HG03521 (cell line): ENCODE measurements around the gene AGFG2.
"Not testable (repeated sequence)": the region's sequence is repeated elsewhere in the genome, so short reads cannot be mapped to it uniquely, and the experiment has no call there.

Experiments
- ATAC-seq: cut with Tn5 transposase; IDR thresholded peaks from one replicate; pipeline ENCODE4 v1.9.1; 2021; ENCODE audit warnings: mild to moderate bottlenecking, moderate library complexity; ENCODE audit not compliant: unreplicated experiment

Gene AGFG2

DNA sequence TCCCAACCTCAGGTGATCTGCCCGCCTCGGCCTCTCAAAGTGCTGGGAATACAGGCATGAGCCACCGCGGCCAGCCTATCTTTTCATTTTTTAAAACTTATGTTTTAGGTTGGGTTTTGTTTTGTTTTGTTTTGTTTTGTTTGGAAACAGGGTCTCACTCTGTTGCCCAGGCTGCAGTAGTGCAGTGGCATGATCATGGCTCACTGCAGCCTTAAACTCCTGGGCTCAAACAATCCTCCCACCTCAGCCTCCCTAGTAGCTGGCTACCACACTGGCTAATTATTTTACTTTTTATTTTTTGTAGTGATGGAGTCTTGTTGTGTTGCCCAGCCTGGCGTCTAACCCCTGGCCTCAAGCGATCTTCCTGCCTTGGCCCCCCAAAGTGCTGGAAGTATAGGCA lies 19.4 kb upstream of the AGFG2 start:
- ATAC-seq = no peak

DNA sequence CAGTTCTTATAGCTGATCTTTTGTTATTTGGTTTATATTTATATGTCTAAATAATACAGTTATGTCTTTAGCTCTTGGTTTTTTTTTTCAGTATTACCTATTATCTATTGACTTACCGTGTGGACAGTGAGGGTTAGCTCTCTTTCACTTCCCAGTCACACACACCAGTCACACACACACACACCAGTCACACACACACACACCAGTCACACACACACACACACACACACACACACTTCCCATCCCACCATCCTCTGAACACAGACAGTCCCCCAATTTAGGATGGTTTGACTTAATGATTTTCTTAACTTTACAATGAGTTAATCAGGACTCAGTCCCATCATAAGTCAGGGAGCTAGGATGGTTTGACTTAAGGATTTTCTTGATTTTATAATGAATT lies 18.9 kb upstream of the AGFG2 start:
- no peak for ATAC-seq

DNA sequence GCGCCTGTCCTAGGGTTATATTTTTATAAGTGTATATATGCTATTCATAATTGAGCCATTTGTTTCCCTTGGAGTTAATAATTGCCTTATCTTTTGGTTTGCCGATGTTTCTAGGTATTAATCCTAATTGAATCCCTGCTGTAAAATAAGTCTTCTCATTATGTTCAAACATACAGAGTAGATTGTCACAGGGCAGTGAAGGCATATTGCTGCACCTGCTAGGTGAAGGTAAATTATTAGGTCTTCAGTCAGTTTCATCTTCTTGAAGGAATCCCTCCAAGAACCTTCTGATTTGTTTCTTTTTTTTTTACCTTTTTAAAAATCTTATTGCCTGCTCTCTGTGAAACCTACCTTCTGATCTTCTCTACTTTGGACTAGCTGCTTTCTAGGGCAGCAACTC lies 17.9 kb upstream of the AGFG2 start:
- ATAC-seq = no peak

DNA sequence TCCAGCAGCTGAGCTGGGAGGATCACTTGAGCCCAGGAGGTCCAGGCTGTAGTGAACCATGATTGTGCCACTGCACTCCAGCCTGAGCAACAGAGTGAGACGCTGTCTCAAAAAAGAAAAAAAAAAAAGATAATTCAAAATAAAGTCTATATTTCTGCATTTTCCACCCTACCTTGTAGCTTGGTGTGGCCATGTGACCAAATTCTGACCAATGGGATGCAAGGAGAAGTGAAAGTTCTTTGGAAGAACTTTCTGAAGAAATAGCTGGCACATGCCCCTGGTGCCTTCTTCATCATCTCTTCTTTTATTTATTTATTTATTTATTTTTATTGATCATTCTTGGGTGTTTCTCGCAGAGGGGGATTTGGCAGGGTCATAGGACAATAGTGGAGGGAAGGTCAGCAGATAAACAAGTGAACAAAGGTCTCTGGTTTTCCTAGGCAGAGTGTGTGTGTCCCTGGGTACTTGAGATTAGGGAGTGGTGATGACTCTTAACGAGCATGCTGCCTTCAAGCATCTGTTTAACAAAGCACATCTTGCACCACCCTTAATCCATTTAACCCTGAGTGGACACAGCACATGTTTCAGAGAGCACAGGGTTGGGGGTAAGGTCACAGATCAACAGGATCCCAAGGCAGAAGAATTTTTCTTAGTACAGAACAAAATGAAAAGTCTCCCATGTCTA lies 17.0 kb upstream of the AGFG2 start:
- not testable (repeated sequence) for ATAC-seq

DNA sequence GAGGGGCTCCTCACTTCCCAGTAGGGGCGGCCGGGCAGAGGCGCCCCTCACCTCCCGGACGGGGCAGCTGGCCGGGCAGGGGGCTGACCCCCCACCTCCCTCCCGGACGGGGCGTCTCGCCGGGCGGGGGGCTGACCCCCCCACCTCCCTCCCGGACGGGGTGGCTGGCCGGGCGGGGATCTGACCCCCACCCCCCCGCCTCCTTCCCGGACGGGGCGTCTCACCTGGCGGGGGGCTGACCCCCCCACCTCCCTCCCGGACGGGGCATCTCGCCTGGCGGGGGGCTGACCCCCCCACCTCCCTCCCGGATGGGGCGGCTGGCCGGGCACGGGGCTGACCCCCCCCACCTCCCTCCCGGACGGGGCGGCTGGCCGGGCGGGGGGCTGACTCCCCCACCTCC lies 15.8 kb upstream of the AGFG2 start:
- ATAC-seq = not testable (repeated sequence)

DNA sequence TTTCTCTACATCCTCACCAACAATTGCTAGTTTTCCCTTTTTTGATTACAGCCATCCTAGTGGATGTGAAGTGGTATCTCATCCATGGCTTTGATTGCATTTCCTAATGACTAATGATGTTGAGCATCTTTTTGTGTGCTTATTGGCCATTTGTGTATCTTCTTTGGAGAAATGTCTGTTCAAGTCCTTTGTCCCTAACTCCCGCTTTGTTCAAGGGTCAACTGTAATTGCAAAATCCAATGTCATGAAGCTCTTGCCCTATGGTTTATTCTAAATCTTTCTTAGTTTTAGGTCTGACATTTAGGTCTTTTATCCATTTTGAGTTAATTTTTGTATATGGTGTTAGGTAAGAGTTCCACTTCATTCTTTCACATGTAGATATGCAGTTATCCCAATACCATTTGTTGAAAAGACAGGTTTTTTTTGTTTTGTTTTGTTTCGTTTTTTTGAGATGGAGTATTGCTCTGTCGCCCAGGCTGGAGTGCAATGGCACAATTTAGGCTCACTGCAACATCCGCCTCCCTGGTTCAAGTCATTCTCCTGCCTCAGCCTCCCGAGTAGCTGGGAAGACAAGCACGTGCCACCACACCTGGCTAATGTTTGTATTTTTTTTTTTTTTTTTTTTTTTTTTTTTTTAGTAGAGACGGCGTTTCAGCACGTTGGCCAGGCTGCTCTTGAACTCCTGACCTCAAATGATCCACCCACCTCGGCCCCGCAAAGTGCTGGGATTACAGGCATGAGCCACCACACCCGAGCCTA lies 10.7 kb upstream of the AGFG2 start:
- not testable (repeated sequence) for ATAC-seq

DNA sequence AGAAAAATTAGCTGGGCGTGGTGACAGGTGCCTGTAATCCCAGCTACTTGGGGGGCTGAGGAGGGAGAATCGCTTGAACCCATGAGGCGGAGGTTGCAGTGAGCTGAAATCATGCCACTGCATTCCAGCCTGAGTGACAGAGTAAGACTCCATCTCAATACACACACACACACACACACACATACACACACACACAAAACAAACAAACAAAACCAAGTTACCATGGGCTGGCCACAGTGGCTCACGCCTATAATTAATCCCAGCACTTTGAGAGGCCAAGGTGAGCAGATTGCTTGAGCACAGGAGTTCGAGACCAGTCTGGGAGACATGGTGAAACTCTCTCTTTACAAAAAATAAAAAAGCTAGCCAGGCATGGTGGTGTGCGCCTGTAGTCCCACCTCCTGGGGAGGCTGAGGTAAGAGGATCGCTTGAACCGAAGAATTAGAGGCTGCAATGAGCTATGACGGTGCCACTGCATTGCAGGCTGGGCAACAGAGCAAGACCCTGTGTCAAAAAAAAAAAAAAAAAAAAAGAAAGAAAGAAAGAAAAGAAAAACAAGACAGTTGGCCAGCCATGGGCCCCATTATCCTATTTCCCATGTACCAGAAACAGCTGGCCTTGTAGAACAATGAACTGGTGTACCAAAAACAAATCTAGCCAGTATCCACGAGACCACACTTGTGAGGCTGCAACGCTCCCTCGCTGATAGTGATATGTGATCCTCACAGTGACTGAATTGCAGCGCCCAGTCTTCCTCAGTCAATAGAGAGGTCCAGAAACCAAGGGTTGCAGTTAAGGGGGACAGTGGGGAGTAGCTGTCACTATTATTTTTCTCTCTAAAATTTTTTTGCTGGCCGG lies 6.6 kb upstream of the AGFG2 start:
- ATAC-seq = no peak

DNA sequence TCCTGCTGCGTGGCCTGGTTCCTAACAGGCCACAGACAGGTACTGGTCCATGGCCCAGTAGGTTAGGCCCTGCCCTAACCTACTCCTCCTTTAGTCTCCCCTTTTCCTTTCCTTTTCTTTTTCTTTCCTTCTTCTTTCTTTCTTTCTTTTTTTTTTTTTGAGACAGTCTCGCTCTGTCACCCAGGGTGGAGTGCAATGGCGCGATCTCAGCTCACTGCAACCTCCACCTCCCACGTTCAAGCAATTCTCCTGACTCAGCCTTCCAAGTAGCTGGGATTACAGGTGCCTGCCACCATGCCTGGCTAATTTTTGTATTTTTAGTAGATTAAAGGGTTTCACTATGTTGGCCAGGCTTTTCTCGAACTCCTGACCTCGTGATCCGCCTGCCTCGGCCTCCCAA lies 3.0 kb upstream of the AGFG2 start:
- not testable (repeated sequence) for ATAC-seq

DNA sequence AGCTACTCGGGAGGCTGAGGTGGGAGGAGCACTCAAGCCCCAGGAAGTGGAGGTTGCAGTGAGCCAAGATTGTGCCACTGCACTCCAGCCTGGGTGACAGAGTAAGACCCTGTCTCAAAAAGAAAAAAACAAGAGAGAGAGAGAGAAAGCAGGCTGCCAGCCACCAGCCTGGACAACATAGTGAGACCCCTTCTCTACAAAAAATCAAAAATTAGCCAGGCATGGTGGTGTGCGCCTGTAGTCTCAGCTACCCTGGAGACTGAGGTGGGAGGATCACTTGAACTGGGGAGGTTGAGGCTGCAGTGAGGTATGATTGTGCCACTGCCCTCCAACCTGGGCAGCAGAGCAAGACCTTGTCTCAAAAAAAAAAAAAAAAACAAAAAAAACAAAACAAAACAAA lies 2.3 kb upstream of the AGFG2 start:
- not testable (repeated sequence) for ATAC-seq

DNA sequence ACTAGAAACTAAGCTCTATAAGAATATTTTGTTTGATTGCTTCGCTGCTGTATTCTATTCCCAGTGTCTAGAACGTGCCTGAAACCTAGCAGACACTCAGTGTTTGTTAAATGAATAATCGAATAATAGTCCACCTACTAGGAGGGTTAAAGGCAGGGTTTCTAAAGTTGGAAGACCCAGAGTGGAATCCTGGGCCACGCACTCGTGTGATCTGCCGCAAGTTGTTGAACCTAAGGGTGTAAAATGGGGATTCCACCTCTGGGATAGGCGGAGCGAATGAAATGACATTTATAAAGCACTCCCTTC lies 702 bp upstream of the AGFG2 start:
- ATAC-seq = no peak

DNA sequence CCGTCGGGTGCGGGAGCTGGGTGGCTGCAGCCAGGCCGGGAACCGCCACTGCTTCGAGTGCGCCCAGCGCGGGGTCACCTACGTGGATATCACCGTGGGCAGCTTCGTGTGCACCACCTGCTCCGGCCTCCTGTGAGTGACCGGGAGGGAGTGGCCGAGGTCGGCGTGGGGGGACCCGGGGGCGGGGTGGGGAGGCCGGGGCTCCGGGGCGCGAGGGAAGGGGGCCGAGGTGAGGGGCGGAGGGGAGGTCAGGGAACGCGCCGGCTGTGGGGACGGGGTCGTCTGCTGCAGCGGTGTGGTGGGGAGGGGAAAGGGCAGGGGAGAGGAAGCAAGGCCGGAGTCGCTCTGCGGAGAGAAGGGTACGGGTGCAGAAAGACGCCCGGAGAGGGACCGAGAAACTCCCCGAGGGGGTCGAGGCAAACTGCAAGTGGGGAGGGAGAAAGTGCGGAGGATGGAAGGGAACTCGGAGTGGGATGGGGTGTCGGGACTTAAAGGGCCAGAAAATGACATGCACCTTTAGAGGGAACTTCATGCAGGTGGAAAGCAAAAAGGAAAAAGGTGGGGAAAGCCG lies 518 bp downstream of the AGFG2 start:
- no peak for ATAC-seq

DNA sequence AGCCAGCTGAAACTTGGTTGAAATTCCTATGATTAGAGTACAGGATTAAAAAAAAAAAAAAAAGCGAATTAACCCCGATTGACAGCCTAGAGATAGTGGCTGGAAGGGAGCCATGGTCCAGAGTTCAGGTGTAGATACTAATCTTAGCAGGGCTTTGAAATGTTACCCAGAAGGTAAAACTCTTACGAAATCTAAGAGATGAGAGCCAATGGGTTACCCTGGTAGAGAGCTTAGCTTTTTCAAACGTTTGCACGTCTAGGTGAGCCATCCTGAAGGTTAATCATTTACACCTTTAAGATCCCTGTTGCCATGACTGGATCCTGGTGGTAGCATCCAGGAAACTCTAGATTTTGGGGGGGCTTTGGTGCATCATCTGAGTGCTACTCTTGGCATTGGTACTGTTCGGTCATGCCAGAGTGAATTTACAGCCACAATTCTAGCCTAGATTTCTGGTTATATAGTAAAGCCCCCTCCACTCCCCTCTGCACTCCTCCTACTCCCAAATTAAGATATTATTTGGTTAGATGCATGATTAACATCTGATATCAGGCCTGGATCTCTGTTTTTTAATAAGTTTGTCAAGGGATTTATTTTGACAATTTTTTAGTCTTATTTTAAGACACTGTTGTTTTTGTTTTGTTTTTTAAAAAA lies 1.2 kb downstream of the AGFG2 start:
- no peak for ATAC-seq

DNA sequence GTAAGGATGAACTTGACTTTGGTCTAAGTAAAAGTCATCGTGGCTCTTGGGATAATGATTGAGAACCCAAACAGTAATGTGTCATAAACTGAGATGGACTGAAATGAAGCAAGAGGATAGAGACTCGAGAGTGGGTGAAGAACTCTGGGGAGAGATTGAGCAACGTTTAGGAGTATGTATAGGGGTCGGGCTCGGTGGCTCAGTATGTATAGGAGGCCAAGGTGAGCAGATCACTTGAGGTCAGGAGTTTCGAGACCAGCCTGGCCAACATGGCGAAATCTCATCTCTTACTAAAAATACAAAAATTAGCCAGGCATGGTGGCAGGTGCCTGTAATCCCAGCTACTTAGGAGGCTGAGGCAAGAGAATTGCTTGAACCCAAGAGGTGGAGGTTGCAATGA lies 2.3 kb downstream of the AGFG2 start:
- not testable (repeated sequence) for ATAC-seq

DNA sequence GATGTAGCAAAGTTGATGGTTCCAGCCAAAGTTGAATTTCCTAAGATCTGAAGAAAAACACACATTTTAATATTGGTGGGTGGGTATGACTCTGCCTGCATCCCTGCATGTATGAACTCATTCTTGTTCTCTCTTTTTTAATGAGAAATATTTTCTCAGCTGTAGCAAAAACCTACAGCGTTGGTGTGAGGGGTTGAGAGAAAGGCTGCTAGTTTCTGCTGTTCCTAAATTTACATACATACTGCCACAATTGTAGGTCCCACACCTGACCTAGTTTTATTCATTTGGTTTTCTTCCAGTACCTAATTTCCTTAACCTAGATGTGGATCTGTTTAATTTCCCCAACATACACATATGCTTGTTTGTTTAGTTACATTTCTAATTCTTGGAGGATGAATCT lies 4.6 kb downstream of the AGFG2 start:
- no peak for ATAC-seq

DNA sequence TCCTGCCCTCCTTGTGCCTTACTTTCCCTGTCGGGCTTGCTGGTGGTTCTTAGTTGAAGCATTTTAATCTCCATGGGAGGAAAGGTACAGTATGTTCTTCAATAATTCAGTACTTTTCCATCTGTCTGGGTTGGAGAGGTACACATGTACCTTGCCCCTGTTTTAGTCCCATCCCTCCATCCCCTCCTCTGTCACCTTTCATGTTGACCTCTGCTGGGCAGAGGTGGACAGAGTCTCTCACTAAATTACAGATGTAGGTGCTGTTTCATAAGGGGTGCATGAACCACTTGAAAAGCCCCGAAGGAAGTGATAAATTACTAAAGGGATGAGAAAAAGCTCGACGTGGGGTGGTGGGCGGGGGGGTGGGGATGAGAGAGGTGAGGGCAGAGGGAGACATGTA lies 5.4 kb downstream of the AGFG2 start:
- ATAC-seq = no peak

DNA sequence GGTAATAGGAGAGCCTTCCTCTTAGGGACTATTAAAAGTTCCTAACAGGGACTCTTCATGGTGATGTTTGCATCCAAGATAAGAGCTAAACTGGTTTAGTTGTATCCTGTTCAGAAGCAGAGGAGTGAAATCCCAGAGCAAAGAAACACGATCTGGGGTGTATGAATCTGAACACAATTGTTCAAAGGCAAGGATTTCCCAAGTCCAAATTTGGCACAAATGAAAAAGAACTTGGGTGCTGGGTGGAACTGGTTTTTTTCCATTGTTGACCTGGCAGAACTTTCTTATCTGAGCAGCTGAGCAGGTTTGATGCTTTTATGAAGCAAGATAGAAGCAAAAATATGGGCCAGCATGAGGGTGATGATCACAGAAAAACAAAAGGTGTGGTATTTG lies 6.0 kb downstream of the AGFG2 start:
- ATAC-seq = no peak

DNA sequence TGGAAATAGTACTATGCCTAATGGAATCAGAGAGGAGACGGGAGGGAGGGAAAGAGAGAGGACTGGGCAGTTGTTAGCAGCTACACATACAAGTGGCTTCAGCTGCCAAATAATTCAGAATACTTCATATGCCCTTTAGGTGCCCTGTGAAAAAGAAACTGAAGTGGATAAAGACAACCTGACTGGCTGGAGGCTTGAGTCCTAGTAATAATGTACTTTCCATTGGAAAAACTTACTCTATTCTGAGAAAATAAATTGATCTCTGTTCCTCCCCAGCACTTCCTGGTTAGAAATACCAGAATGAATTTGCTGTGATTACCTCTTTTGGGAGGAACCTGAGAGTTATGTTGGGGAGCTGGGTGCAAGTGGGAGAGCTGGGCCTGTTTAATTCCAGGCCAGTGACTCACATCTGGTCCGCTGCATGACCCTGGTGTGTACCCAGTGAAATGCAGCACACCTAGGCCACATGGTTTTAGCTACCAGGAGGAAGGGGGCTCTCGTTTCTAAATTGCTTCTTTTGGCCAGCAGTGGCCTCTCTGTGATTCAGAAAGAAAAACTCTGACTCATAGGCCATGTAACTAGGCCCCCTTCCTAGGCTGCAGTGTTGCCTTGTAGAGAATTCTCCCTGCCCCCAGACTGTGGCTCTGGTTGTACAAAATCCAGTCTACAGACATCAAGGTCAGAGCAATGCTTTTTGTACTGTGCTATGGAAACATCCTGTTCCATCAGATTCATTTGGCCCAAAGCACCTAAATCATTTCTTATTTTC lies 6.5 kb downstream of the AGFG2 start:
- ATAC-seq = no peak

DNA sequence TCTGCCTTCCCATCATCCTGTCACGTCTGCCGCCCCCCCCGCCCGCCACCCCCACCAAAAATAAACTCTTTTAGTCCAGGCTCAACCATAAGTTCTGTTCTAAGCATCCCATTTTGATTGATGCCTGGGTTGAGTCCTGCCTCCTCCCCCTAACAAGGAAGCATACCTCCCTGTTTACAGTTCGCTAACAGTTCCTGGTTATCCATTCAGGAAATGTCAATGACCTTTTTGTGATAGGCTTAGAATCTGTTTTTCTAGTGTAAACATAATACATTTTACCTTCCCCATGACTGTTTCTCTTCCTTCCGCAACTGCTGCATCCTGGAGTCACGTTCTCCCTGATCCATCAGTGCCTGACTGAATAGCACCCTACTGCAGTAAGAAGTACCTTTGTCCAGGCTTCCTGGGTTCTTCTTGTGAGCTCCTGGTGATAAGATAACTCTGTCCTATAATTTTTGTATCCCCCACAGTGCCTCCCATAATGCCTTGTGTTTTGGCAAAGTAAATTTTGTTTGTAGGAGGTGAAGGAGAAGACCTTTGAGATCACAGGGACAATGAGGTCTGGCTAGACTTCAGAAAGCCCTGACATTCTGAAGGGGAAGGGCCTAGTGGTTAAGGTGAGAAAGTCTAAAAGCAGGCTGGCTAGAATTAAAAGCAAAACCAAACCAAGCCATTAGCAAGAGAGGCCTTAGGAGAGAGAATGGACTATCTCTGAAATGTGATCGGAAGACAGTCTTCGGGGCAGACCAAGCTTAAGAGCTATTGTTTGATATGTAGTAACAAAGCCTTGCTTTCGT lies 7.3 kb downstream of the AGFG2 start:
- no peak for ATAC-seq
